Dendritic cell treated with granulocyte-macrophage colony-stimulating factor and Interleukin-4, amounts not matched to agents 40 ng/mL and 50 ng/mL, for 4 days (primary cell): ENCODE results near the gene OTUB1.

Experiments used
- H3K27ac Mint-ChIP-seq: one replicate; pipeline ENCODE4 v1.8.0; 2022; ENCODE audit warnings: mild to moderate bottlenecking, mixed read lengths
- H3K27me3 Mint-ChIP-seq: one replicate; pipeline ENCODE4 v1.8.0; 2022; ENCODE audit warnings: mild to moderate bottlenecking, mixed read lengths
- H3K36me3 Mint-ChIP-seq: one replicate; pipeline ENCODE4 v1.8.0; 2022; ENCODE audit warnings: low read depth, mixed read lengths
- H3K4me1 Mint-ChIP-seq: one replicate; pipeline ENCODE4 v1.8.0; 2022; ENCODE audit warnings: low read depth, mixed read lengths
- H3K4me3 Mint-ChIP-seq: one replicate; pipeline ENCODE4 v1.8.0; 2022; ENCODE audit warnings: mild to moderate bottlenecking, moderate library complexity, mixed read lengths
- H3K9me3 Mint-ChIP-seq: one replicate; pipeline ENCODE4 v1.8.0; 2022; ENCODE audit warnings: mixed read lengths
- intact Hi-C: fragments of 100-400 bp; cut with micrococcal nuclease; formaldehyde crosslinking; loops from one replicate; pipeline ENCODE4 v1.15.0; 2022

OTUB1 gene

DNA sequence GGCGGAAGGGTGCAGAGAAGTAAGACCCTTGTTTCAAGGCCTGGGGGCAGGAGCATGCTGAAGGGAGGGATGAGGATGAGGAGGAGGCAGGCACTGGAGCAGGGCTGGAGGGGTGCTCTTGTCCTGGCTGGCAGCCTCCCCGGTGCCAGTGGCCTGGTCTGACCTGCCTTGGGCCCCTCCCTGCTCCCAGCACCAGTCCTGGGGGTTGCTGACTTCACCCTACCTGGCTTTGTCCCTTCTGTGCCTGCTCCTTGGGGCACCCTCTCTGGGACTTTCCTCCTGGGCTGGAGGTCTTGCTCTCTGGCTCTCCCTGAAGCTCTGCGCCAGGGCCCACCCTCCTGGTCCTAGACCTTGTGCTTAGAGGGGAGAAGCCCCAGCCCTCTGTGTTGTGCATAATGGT, 44.8 kb downstream of the OTUB1 start:
- H3K27ac Mint-ChIP-seq: peak overlapping the region; percentile 7
- no peak overlapping the region for H3K4me3 Mint-ChIP-seq
- intact Hi-C loops: no loop called here
- peaks cover 71% of the 10 kb centered on the region for H3K4me1 Mint-ChIP-seq
- H3K36me3 Mint-ChIP-seq: no peaks in the 10 kb centered on the region
- peaks cover 52% of the 10 kb centered on the region for H3K27me3 Mint-ChIP-seq
- no peaks in the 10 kb centered on the region for H3K9me3 Mint-ChIP-seq

DNA sequence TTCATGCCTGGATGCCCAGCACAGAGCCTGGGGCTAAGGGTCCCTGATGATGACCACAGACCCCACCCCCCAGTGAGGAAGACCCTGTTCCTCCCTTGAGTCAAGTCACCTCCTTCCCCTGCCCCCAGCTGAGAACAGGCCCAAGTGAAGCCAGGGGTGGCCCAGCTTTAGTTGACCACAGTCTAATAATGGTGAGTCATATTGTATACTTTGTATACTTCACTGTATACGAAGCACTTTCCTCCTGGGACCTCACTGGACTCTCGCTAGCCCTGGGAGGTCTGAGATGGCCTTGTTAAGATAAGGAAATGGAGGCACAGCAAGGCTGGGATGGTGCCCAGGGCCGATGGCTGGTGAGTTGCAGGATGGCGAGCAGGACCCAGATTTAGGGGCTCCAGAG, 45.8 kb downstream of the OTUB1 start:
- Mint-ChIP-seq H3K4me1 (peaks cover 64% of the 10 kb centered on the region), H3K4me3 (no peak overlapping the region), H3K27ac (no peak overlapping the region), H3K9me3 (no peaks in the 10 kb centered on the region), H3K36me3 (no peaks in the 10 kb centered on the region), H3K27me3 (peaks cover 58% of the 10 kb centered on the region)
- intact Hi-C loops: no loop called here

- no peak overlapping the region for H3K27ac Mint-ChIP-seq
Observed at GRCh38 chr11:64034411-64034811, 48.2 kb downstream of the OTUB1 start.

GRCh38 chr11:64035081-64035524, 48.9 kb downstream of the OTUB1 start:
- Mint-ChIP-seq H3K4me3 (peak overlapping the region; percentile 74), H3K4me1 (peaks cover 34% of the 10 kb centered on the region), H3K27ac (no peak overlapping the region), H3K36me3 (no peaks in the 10 kb centered on the region), H3K9me3 (no peaks in the 10 kb centered on the region), H3K27me3 (peaks cover 79% of the 10 kb centered on the region)
- intact Hi-C loops: no loop called here

More at GRCh38 chr11:64034411-64034811, 48.2 kb downstream of the OTUB1 start:
- Mint-ChIP-seq H3K9me3 (no peaks in the 10 kb centered on the region), H3K36me3 (no peaks in the 10 kb centered on the region), H3K27me3 (peaks cover 77% of the 10 kb centered on the region), H3K4me3 (peak overlapping the region; percentile 10), H3K4me1 (peaks cover 41% of the 10 kb centered on the region)
- intact Hi-C loops: no loop called here

DNA sequence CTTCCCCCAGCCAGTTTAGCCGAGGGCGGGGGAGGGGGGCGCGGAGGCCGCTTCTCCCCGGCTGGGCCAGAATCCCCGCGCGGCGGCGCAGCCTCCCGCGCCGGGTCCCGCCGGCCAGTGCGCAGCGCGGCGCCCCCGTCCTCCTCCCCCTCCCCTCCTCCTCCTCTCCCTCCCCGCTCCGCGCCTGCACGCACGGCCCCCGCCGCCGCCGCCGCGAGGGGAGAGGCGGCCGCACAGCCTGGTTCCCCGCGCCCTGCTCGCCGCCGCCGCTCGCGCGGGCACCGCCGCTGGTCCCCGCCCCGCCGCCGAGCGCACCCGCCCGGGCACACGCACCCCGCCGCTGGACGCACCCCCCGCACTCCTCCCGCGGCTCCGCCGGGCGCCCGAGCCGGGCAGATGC, 49.3 kb downstream of the OTUB1 start, which contains the start of gene FLRT1:
FLRT1 (plus strand) TSS at position 356 of the 400 bp plus-strand sequence. CDS start 80,337 bp downstream, outside the sequence.
- peaks cover 79% of the 10 kb centered on the region for H3K27me3 Mint-ChIP-seq
- H3K4me3 Mint-ChIP-seq: peak within 1 kb of the TSS; percentile 74
- no peaks in the 10 kb centered on the region for H3K36me3 Mint-ChIP-seq
- no peak within 1 kb of the TSS for H3K27ac Mint-ChIP-seq
- peaks cover 29% of the 10 kb centered on the region for H3K4me1 Mint-ChIP-seq
- intact Hi-C loops: no loop called here
- no peaks in the 10 kb centered on the region for H3K9me3 Mint-ChIP-seq

DNA sequence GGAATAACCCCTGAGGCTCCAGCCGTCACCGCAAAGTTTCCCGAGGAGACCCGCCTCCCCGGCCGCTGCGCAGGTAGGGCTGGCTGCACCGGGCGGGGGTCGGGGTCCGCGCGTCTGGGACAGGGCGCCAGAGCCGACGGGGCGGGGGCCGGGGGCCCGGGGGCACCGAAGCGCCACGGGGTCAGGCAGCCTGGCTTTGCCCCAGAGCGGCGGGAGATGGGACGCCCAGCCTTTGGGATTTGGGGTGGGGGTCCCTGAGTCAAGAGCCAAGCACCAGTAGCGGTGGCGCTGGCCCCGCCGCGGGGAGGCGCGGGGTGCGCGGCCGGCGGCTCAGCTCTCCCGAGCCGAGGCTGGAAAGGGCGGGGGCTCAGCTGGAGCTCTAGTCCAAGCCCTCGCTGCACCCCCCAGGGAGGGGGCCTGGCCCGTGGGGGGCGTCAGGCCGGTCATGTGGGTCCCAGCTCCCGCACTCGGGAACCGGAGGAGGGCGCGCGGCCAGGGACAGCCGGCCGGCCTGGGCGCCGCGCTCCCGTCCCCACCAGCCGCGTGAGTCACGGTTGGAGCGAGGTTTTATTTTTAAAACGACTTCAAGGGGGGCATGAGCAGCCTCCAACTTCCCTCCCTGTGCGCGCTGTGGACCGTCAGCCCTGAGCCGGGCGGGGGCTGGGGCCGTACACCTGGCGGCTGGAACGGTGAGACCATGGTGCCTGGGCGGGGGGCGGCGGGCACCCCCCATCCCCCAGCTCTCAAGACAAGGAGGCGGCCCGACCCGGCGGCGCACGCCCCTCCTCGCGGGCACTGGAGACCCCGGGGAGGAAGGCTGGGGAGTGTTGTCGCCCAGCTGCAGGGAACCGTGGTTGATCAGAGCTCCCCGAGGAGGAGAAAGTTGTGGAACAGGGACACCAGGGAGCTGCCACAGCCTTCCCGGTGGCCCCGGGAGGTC, 50.1 kb downstream of the OTUB1 start:
- Mint-ChIP-seq H3K9me3 (no peaks in the 10 kb centered on the region), H3K36me3 (no peaks in the 10 kb centered on the region), H3K4me1 (peaks cover 21% of the 10 kb centered on the region), H3K27me3 (peaks cover 78% of the 10 kb centered on the region), H3K4me3 (peak overlapping the region; percentile 64), H3K27ac (no peak overlapping the region)
- intact Hi-C loops: no loop called here

DNA sequence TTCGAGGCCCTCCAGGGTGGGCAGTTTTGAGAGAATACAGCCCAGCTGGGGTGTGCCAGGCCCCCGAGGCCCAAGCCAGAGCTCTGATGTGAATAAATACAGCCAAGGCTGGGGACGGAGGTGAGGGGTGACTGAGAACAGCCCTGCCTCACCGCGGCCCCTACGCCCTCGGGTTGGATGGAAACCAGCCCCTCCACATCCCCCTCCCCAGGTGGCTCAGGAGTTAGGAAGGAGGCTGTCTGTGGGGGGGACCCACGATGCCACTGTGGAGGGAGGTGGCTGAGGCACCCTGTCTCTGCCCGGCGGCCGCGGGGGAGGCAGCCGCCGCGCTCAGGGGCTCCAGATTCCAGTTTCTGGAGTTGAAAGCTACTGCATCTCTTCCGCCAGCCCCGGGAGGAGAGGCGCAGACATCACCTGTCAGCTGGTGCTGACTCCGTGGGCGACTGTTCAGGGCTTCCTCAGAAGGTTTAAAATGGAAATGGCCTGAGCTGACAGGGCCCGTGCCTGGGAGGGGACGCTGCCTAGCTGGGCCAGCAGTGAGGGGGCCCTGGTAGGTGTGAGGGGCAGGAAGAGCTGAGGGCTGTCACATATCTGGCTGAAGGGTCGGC, 50.9 kb downstream of the OTUB1 start:
- H3K4me3 Mint-ChIP-seq: no peak overlapping the region
- no peaks in the 10 kb centered on the region for H3K9me3 Mint-ChIP-seq
- intact Hi-C loops: no loop called here
- H3K27ac Mint-ChIP-seq: no peak overlapping the region
- H3K27me3 Mint-ChIP-seq: peaks cover 80% of the 10 kb centered on the region
- H3K4me1 Mint-ChIP-seq: peaks cover 21% of the 10 kb centered on the region
- H3K36me3 Mint-ChIP-seq: no peaks in the 10 kb centered on the region

GRCh38 chr11:64038500-64038899, 52.3 kb downstream of the OTUB1 start:
- Mint-ChIP-seq H3K4me1 (peaks cover 16% of the 10 kb centered on the region), H3K27ac (no peak overlapping the region), H3K4me3 (no peak overlapping the region), H3K27me3 (peaks cover 74% of the 10 kb centered on the region), H3K9me3 (no peaks in the 10 kb centered on the region), H3K36me3 (no peaks in the 10 kb centered on the region)
- intact Hi-C loops: no loop called here

- Mint-ChIP-seq H3K27ac (no peak overlapping the region), H3K4me1 (peaks cover 13% of the 10 kb centered on the region), H3K4me3 (no peak overlapping the region), H3K27me3 (peaks cover 69% of the 10 kb centered on the region), H3K9me3 (no peaks in the 10 kb centered on the region), H3K36me3 (no peaks in the 10 kb centered on the region)
- intact Hi-C loops: no loop called here
Observed at GRCh38 chr11:64039012-64039665, 52.9 kb downstream of the OTUB1 start.

DNA sequence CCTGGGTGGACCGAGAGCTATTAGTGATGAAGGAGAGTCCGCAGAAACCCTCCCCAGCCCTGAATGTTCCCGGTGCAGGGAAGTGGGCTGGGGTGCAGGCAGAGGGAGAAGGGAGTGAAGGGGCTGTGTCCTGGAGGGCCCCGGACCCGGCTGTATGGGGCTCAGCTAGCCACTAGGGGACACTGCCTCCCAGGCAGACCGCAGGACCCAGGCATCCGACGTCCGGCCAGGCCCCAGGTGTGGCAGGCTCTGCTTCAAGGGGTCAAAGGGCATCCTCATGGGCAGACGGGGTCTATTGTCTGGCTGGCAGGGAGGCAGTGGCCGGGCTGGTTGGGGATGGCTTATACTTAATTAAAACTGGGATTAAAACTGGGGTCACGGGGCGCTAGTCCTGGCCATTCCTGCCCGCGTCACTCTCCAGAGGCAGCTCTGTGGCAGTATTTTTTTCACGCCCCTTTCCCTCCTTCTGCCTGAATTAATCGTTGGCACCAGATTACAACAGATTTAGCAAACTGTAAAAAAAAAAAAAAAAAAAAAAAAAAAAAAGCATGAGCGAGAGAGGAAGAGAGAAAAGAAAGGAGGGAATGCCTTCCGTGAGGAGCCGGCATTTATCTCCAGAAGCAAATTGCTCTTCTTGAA, 54.6 kb downstream of the OTUB1 start:
- intact Hi-C loops: loop anchor here (5.0 kb wide), 1 partner anchor 106 kb away; no protein-coding TSS in a partner anchor
- H3K27me3 Mint-ChIP-seq: peaks cover 60% of the 10 kb centered on the region
- H3K27ac Mint-ChIP-seq: no peak overlapping the region
- H3K4me3 Mint-ChIP-seq: no peak overlapping the region
- H3K9me3 Mint-ChIP-seq: no peaks in the 10 kb centered on the region
- H3K36me3 Mint-ChIP-seq: no peaks in the 10 kb centered on the region
- peaks cover 5% of the 10 kb centered on the region for H3K4me1 Mint-ChIP-seq

DNA sequence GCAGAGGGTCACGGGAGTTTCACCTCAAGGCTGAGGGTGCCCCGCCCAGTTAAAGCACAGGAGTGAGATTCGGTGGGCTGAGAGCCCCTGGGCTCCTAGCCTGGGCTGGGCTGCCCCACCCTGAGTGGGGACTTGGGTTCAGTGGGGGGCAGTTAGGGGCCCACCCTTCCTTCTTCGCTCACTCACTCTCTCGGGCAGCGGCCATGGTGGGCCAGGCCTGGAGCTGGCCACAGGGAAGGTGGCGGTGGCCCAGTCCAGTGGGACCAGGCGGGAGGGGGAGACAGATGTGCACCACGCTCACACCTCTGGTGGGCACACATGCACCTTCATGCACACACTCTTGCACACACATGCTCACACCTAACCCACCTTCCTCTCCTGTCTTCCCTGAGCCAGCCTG, 55.6 kb downstream of the OTUB1 start:
- Mint-ChIP-seq H3K27me3 (peaks cover 55% of the 10 kb centered on the region), H3K4me1 (peaks cover 5% of the 10 kb centered on the region), H3K36me3 (no peaks in the 10 kb centered on the region), H3K9me3 (no peaks in the 10 kb centered on the region), H3K27ac (no peak overlapping the region), H3K4me3 (no peak overlapping the region)
- intact Hi-C loops: loop anchor here (5.0 kb wide), 1 partner anchor 105 kb away; no protein-coding TSS in a partner anchor

- no peaks in the 10 kb centered on the region for H3K36me3 Mint-ChIP-seq
- H3K27me3 Mint-ChIP-seq: peaks cover 50% of the 10 kb centered on the region
- no peak overlapping the region for H3K27ac Mint-ChIP-seq
- H3K4me3 Mint-ChIP-seq: no peak overlapping the region
- no peaks in the 10 kb centered on the region for H3K9me3 Mint-ChIP-seq
- H3K4me1 Mint-ChIP-seq: peaks cover 8% of the 10 kb centered on the region
- intact Hi-C loops: loop anchor here (5.0 kb wide), 1 partner anchor 105 kb away; no protein-coding TSS in a partner anchor
Observed at GRCh38 chr11:64042301-64042700, 56.1 kb downstream of the OTUB1 start.

DNA sequence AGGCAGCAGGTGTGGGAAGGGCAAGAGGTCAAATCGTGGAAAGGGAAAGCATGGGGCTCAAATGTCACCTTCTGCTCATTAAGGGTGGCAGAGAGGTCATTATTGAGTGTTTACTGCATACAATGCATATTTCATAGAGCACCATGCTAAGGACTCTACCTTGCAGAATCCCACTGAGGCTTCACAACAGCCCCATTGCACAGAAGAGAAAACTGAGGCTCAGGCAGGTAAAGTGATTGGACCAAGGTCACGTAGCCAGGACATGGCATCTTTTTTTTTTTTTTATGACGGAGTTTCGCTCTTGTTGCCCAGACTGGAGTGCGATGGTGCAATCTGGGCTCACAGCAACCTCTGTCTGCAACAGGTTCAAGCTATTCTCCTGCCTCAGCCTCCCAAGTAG, 57.3 kb downstream of the OTUB1 start:
- Mint-ChIP-seq H3K4me3 (no peak overlapping the region), H3K27ac (no peak overlapping the region), H3K4me1 (peaks cover 13% of the 10 kb centered on the region), H3K27me3 (peaks cover 38% of the 10 kb centered on the region), H3K9me3 (no peaks in the 10 kb centered on the region), H3K36me3 (no peaks in the 10 kb centered on the region)
- intact Hi-C loops: loop anchor here (5.0 kb wide), 1 partner anchor 104 kb away; no protein-coding TSS in a partner anchor
